Prostate gland (tissue), 2 donors: ENCODE data around the gene OR6F1.

Experiments used
- CTCF ChIP-seq, 4 experiments: fragments of 200-600 bp in 2 of 4; fragments of 450-650 bp in 2 of 4; sonication (generic) in 2 of 4; IDR thresholded peaks; 1 replicate in 3 of 4; 2 replicates in 1 of 4; pipeline ENCODE4 v1.5.1; 2016 to 2019; ENCODE audit warnings: antibody characterized with exemption in 4 of 4, mild to moderate bottlenecking in 2 of 4, moderate library complexity in 2 of 4
- POLR2A ChIP-seq: fragments of 450-650 bp; IDR thresholded peaks from one replicate; pipeline ENCODE4 v1.6.1; 2016; ENCODE audit warnings: antibody characterized with exemption, mild to moderate bottlenecking

GRCh38 chr1:247746391-247746935 lies 30.0 kb upstream of the OR6F1 start:
- TF ChIP-seq CTCF (IDR thresholded peaks at IDR 0.05) (no peak), POLR2A (no peak)
